HG02870 (cell line): ENCODE data around the gene PIP5K1C.
"Not testable (repeated sequence)": the region's sequence is repeated elsewhere in the genome, so short reads cannot be mapped to it uniquely, and the experiment has no call there.

Source experiments
- ATAC-seq: cut with Tn5 transposase; IDR thresholded peaks from one replicate; pipeline ENCODE4 v1.9.1; 2021; ENCODE audit warnings: mild to moderate bottlenecking, moderate library complexity; ENCODE audit not compliant: unreplicated experiment

The PIP5K1C gene

GRCh38 chr19:3628766-3629165 lies 71.5 kb downstream of the PIP5K1C start:
- ATAC-seq: not testable (repeated sequence)

GRCh38 chr19:3627351-3627723 lies 72.9 kb downstream of the PIP5K1C start:
- ATAC-seq: no peak

- peak; percentile 90 for ATAC-seq
Observed at GRCh38 chr19:3626473-3627350, 73.6 kb downstream of the PIP5K1C start, which contains the start of gene CACTIN. TSS of gene CACTIN (minus strand) at chr19:3626790. CDS start at chr19:3626762, 28 bp downstream.

GRCh38 chr19:3625996-3626472 lies 74.2 kb downstream of the PIP5K1C start:
- peak; percentile 7 for ATAC-seq

GRCh38 chr19:3623716-3624115 lies 76.6 kb downstream of the PIP5K1C start:
- no peak for ATAC-seq

- no peak for ATAC-seq
Observed at GRCh38 chr19:3622224-3622623, 78.0 kb downstream of the PIP5K1C start.

- no peak for ATAC-seq
Observed at GRCh38 chr19:3621689-3622088, 78.6 kb downstream of the PIP5K1C start.

- ATAC-seq: no peak
Observed at GRCh38 chr19:3620817-3621547, 79.3 kb downstream of the PIP5K1C start.

- ATAC-seq: no peak
Observed at GRCh38 chr19:3620145-3620816, 80.0 kb downstream of the PIP5K1C start.

- ATAC-seq: no peak
Observed at GRCh38 chr19:3619631-3620012, 80.6 kb downstream of the PIP5K1C start.

GRCh38 chr19:3618811-3619630 lies 81.2 kb downstream of the PIP5K1C start:
- no peak for ATAC-seq

- ATAC-seq: no peak
Observed at GRCh38 chr19:3618144-3618810, 82.0 kb downstream of the PIP5K1C start.

GRCh38 chr19:3617463-3617862 lies 82.8 kb downstream of the PIP5K1C start:
- ATAC-seq: no peak

GRCh38 chr19:3615524-3616135 lies 84.6 kb downstream of the PIP5K1C start:
- no peak for ATAC-seq

- ATAC-seq: no peak
Observed at GRCh38 chr19:3614858-3615505, 85.3 kb downstream of the PIP5K1C start.

GRCh38 chr19:3613818-3614661 lies 86.2 kb downstream of the PIP5K1C start:
- no peak for ATAC-seq

- no peak for ATAC-seq
Observed at GRCh38 chr19:3612901-3613741, 87.1 kb downstream of the PIP5K1C start.
